ENCODE results near the gene GLIS1.

GLIS1 gene

DNA sequence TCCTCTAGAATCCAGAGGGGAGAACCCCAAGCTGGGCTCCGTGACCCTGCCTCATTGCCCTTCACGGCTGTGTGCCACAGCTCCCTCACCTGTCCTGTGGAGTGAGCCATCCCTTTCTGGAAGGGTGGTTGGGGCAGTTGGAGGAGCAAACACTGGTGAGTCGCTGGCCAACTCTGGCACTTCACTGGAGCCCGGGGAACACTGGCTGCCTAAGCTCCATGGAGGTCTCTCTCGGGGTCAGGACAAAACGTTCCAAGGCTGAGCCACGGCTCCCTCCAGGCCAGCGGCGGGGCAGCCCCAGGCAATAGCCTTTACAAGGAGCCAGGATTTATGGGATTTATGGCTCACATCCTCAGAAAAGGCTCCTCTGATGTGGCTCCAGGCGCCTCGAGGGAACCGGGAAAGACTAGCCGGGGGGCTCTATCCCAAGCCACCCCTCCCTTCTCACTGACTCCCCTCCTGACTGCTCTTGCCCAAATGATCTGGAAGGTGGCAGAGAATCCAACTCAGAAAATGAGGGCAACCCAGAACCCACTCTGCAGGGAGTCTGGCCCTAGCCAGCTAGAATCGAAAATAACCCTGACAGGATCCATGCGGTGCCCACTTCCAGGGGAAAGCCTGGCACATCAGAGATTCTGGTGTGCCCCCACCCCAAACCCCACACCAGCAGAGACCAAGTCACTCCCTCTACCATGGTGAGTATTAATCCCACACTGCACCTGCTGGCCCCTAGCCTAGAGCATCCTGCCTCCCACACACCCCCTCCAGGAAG, 75.2 kb downstream of the GLIS1 start:
- Histone ChIP-seq H3K27ac (no peak overlapping the region), H3K27me3 (replicated peaks) (no peaks in the 10 kb centered on the region), H3K4me3 (ENCODE audit: low read depth, low read length) (no peak overlapping the region), H3K36me3 (replicated peaks) (no peaks in the 10 kb centered on the region)
- in situ Hi-C loops (cut with HindIII; ENCODE audit: low pct_ligation_motif_present, low sequenced_read_pairs) = no loop called here
- TF ChIP-seq, protein P1, sequence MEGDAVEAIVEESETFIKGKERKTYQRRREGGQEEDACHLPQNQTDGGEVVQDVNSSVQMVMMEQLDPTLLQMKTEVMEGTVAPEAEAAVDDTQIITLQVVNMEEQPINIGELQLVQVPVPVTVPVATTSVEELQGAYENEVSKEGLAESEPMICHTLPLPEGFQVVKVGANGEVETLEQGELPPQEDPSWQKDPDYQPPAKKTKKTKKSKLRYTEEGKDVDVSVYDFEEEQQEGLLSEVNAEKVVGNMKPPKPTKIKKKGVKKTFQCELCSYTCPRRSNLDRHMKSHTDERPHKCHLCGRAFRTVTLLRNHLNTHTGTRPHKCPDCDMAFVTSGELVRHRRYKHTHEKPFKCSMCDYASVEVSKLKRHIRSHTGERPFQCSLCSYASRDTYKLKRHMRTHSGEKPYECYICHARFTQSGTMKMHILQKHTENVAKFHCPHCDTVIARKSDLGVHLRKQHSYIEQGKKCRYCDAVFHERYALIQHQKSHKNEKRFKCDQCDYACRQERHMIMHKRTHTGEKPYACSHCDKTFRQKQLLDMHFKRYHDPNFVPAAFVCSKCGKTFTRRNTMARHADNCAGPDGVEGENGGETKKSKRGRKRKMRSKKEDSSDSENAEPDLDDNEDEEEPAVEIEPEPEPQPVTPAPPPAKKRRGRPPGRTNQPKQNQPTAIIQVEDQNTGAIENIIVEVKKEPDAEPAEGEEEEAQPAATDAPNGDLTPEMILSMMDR (IDR thresholded peaks at IDR 0.05; ENCODE audit: low read depth, low read length, missing control alignments) = no peak
- no peak for DNase-seq

DNA sequence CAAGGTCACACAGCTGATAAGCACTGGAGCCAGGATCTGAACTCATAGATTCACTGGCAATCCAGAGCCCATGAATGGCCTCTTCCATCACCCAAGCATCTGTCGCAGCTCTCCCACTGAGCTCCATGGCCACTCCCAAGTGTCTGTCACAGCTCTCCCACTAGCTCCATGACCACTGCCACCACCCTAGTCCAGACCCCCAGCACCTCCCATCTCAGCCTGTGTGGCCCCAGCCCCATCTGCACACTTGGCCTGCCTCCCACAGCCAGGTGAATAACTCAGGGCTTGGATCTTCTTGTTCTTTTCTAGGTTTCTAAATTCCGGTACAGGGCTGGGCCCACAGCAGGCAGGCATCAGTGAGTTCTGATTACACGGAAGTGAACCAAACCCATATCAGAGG, 76.0 kb downstream of the GLIS1 start:
- DNase-seq = no peak
- Histone ChIP-seq H3K27me3 (replicated peaks) (no peaks in the 10 kb centered on the region), H3K27ac (no peak overlapping the region), H3K36me3 (replicated peaks) (no peaks in the 10 kb centered on the region), H3K4me3 (ENCODE audit: low read depth, low read length) (no peak overlapping the region)
- TF ChIP-seq, protein P1 (IDR thresholded peaks at IDR 0.05; ENCODE audit: low read depth, low read length, missing control alignments) = no peak
- in situ Hi-C loops (cut with HindIII; ENCODE audit: low pct_ligation_motif_present, low sequenced_read_pairs) = no loop called here

DNA sequence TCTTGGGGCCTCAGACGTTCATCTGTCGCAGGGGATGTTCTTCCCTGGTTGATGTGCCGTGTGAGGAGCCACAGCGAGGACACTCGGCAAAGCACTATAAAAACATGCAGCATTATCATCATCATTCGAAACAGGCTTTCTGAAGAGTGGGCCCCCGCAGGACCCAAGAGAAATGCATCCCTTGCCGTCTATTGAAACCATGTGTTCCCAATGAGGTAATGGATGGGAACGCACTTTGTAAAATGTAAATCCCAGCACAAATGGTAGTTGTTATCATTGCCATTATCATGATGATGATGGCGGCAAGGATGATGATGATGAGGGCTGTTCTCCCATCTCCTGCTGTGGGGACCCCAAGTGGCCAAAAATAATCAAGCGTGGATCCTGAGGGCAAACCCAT, 76.8 kb downstream of the GLIS1 start:
- H3K27ac ChIP-seq = no peak overlapping the region
- TF ChIP-seq, protein P1 (IDR thresholded peaks at IDR 0.05; ENCODE audit: low read depth, low read length, missing control alignments) = no peak
- in situ Hi-C loops (cut with HindIII; ENCODE audit: low pct_ligation_motif_present, low sequenced_read_pairs) = no loop called here
- no peaks in the 10 kb centered on the region for H3K36me3 ChIP-seq (replicated peaks)
- no peaks in the 10 kb centered on the region for H3K27me3 ChIP-seq (replicated peaks)
- no peak for DNase-seq
- H3K4me3 ChIP-seq (ENCODE audit: low read depth, low read length) = no peak overlapping the region

DNA sequence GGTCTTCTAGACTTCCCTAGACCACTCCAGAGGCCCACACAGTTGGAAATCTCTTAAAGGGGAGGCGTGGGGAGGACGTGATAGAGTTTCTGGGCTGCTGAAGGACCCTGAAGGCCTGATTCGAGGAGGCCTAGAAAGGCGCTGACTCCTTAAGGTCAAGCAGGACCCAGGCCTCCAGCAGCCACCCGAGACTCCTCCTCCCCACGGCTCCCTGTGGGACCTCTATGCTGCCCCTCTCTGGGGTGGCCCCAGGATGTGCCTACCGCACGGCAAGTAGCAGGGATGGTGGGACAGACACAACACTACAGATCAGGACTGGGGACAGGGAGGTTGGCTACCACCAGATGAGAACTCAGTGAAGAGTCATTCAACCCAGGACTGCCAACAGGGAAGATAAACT, 77.5 kb downstream of the GLIS1 start:
- TF ChIP-seq, protein P1 (IDR thresholded peaks at IDR 0.05; ENCODE audit: low read depth, low read length, missing control alignments) = no peak
- Histone ChIP-seq H3K27me3 (replicated peaks) (no peaks in the 10 kb centered on the region), H3K36me3 (replicated peaks) (no peaks in the 10 kb centered on the region), H3K27ac (no peak overlapping the region), H3K4me3 (ENCODE audit: low read depth, low read length) (no peak overlapping the region)
- in situ Hi-C loops (cut with HindIII; ENCODE audit: low pct_ligation_motif_present, low sequenced_read_pairs) = no loop called here
- DNase-seq = no peak

DNA sequence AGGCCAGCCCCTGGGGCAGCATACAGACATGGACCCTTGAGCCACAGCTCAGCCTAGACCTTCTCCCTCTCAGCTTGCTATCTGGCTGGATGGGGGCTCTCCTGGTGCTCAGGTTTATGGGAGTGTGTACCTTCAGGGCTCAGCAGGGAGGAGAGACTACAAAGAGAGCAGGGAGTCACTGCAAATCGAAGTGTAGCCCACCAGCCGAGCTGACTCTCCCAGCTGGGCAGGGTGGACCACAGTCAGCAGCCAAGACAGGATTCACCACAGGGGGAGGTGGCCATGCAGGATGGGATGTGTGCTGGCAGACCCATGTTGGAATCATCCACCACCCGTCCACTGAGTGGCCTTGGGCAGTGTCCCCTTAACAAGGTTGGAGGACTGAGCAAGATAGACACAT, 78.3 kb downstream of the GLIS1 start:
- H3K27ac ChIP-seq = no peak overlapping the region
- DNase-seq = no peak
- TF ChIP-seq, protein P1 (IDR thresholded peaks at IDR 0.05; ENCODE audit: low read depth, low read length, missing control alignments) = no peak
- H3K27me3 ChIP-seq (replicated peaks) = no peaks in the 10 kb centered on the region
- in situ Hi-C loops (cut with HindIII; ENCODE audit: low pct_ligation_motif_present, low sequenced_read_pairs) = no loop called here
- no peaks in the 10 kb centered on the region for H3K36me3 ChIP-seq (replicated peaks)
- H3K4me3 ChIP-seq (ENCODE audit: low read depth, low read length) = no peak overlapping the region

DNA sequence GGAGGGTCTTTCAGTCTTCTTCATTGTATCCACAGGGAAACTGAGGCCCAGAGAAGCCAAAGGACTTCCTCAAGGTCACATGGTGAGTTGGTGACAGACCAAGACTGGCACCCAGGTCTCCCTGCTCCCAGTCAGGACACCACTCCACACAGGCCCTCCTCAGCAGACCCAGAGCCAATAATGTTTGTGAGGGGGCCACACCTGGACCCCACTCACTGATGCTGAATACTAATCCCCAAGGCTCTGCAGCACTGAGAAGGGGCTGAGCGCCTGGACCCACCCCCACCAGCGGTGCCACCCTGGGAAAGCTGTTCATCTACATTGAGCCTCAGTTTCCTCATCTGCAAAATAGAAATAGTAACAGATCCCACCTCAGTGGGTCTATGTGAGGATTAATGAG, 79.5 kb downstream of the GLIS1 start:
- TF ChIP-seq, protein P1 (IDR thresholded peaks at IDR 0.05; ENCODE audit: low read depth, low read length, missing control alignments) = no peak
- H3K4me3 ChIP-seq (ENCODE audit: low read depth, low read length) = no peak overlapping the region
- in situ Hi-C loops (cut with HindIII; ENCODE audit: low pct_ligation_motif_present, low sequenced_read_pairs) = no loop called here
- no peak for DNase-seq
- no peaks in the 10 kb centered on the region for H3K27me3 ChIP-seq (replicated peaks)
- H3K36me3 ChIP-seq (replicated peaks) = no peaks in the 10 kb centered on the region
- no peak overlapping the region for H3K27ac ChIP-seq
